DMS153 treated with DMSO at 0.1 percent for 48 hours (cell line): Measurements from ENCODE around the gene XRCC6.
A peak's percentile ranks its signal among the peaks of the same experiment; 100 is the strongest.
"Not testable (repeated sequence)": the region's sequence is repeated elsewhere in the genome, so short reads cannot be mapped to it uniquely, and the experiment has no call there.

Experiments used
- DNase-seq: peaks from one replicate; lab custom pipeline; 2025; ENCODE audit not compliant: unreplicated experiment; lab: John Stamatoyannopoulos, UW

Gene XRCC6

GRCh38 chr22:41621099-41621910 is at the start of gene XRCC6:
Gene XRCC6 (plus strand): TSS chr22:41621295. CDS start chr22:41622005, 710 bp downstream.
- DNase-seq = peak; percentile 98

DNA sequence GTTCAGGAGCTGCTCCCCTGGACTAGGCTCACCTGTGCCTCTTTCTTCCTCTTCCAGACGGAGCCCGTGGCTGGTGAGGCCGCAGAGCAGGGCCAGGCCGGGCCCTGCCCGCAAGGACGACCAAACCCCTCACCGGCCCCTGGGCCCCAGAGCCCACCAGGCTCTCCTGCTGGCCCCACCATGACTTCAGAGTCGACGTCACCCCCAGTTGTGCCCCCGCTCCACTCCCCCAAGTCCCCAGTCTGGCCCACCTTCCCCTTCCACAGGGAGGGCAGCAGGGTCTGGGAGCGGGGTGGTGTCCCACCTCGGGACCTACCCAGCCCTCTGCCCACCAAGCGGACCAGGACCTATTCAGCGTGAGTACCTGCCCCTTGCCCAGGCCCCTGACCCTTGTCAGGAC is 49.3 kb upstream of the XRCC6 start:
- no peak for DNase-seq

GRCh38 chr22:41572305-41572704 is 48.8 kb upstream of the XRCC6 start:
- not testable (repeated sequence) for DNase-seq

GRCh38 chr22:41573677-41574076 is 47.4 kb upstream of the XRCC6 start:
- no peak for DNase-seq

DNA sequence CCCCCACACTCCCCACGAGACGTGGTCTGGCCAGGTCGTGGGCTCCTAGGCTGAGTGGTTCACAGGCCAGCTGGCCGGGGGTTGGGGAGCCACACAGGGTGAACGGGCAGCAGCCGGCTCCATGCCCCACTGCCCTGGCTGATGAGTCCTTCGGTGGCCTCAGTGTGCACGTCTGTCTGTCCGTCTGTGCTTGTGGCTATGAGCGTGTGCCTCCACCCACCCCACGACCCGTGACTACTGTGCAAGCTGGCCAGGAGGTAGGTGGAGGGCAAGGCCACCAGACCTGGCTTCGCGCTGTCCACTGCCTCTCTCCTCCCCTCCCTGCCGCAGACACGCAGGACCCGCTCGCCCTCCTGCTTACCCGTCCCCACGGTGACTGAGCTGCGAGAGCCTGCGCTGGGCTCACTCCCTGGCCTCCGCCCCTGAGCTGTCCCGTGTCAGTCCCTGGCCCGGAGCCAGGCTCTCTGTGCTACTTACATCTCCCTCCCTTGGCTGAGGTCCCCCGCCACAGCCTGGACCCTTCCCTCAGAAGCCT is 46.2 kb upstream of the XRCC6 start:
- no peak for DNase-seq

GRCh38 chr22:41575533-41575932 is 45.6 kb upstream of the XRCC6 start:
- no peak for DNase-seq

DNA sequence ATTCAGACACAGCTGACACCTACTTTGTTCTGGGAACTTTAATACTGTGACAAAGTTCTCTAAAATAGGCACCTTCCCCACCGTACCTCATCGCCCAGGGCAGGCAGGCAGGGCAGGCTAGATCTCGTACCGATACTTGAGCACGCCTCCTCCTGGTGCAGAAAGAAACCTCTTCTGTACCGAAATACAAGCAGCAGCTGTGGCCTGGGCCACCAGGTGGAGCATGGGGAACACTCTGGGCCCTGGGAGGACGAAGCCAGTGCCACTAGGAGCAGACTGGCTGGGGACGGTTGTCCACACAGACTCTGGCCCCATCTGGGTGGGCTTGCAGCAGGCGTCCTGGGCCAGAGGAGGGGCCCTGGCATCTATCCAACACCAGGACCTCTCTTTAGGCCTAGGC is 44.2 kb upstream of the XRCC6 start:
- DNase-seq = peak; percentile 12

GRCh38 chr22:41578114-41578513 is 43.0 kb upstream of the XRCC6 start:
- DNase-seq = no peak

DNA sequence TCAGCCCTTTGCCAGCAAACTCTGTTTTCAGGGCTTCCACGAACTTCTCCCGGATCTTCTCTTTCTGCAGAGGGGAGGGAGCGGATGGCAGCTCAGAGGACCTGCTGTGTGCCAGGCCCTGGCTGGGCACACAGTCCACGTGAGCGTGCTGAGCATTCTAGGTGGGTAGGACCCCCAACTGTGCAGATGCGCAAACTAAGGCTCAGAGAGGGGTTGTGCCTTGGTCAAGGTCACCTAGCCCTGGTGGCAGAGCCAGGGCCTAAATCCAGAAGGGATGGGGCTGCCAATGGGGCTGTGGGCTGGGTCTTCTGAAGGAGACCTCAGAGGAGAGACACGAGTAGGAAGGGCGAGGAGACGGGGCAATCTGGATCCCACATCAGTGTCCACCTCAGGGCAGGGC is 42.3 kb upstream of the XRCC6 start:
- DNase-seq = no peak

GRCh38 chr22:41579297-41579996 is 41.6 kb upstream of the XRCC6 start:
- DNase-seq = no peak

DNA sequence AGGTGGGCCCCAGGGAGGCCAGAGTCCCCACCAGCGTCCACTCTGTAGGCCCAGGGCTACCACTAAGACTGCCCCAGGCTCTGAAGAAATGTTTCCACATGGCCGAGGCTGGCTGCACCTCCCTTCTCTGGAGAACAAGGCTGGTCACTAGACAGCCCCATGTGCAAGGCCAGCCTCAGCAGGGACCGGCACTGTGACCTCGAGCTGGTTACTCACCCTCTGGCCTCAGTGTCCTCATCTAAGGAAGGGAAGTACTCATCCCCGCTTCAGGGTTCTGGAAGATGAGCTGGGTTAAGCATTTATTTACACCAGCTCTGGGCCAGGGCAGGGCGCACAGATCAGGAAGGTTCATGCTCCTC is 41.1 kb upstream of the XRCC6 start:
- no peak for DNase-seq

DNA sequence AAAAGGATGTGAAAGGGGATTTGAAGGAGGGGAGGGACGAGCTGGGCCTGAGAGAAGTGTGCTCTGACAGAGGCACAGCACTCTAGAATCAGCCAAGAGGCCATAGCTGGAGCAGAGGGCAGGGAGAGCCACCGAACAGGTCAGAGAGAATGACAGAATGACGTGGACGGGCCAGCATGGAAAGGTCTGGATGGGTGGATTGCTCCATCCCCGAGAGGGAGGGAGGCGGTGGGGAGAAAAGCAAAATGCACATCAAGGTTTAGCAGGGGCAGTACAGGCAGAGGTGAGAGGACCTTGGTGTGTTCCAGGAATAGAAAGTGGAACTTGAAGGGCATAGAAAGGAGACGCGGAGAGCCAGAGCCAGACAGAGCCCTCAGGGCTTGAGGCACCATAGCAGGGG is 38.4 kb upstream of the XRCC6 start:
- no peak for DNase-seq

DNA sequence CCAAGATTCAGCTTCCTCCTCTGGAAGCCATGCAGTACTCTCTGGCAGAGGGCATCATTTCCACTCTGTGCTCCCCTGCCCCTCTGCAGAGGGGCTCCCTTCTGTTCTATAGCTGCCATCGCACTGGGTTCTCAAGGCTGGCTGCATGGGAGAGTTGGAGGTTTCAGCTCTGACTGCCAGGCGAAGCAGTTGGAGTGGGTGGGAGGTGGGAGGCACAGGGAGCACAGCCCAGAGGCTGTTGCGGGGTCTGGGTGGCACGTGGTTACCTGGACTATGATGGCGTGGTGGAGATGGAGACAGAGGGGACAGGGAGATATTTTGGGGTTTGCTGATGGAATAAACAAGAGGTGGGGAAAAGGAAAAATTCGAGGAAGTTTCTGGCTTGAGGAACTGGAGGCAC is 36.2 kb upstream of the XRCC6 start:
- DNase-seq = no peak

GRCh38 chr22:41585898-41586297 is 35.2 kb upstream of the XRCC6 start:
- DNase-seq = no peak

DNA sequence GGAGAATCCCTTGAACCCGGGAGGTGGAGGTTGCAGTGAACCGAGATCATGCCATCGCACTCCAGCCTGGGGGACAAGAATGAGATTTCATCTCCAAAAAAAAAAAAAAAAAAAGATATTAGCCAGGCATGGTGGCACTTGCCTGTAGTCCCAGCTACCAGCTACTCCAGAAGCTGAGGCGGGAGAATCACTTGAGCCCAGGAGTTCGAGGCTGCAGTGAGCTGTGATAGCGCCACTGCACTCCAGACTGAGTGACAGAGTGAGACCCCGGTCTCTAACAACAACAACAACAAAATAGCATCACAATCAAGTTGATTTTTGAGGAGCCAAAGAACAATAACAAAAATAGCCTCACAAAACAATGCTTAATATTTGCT is 33.8 kb upstream of the XRCC6 start:
- no peak for DNase-seq

DNA sequence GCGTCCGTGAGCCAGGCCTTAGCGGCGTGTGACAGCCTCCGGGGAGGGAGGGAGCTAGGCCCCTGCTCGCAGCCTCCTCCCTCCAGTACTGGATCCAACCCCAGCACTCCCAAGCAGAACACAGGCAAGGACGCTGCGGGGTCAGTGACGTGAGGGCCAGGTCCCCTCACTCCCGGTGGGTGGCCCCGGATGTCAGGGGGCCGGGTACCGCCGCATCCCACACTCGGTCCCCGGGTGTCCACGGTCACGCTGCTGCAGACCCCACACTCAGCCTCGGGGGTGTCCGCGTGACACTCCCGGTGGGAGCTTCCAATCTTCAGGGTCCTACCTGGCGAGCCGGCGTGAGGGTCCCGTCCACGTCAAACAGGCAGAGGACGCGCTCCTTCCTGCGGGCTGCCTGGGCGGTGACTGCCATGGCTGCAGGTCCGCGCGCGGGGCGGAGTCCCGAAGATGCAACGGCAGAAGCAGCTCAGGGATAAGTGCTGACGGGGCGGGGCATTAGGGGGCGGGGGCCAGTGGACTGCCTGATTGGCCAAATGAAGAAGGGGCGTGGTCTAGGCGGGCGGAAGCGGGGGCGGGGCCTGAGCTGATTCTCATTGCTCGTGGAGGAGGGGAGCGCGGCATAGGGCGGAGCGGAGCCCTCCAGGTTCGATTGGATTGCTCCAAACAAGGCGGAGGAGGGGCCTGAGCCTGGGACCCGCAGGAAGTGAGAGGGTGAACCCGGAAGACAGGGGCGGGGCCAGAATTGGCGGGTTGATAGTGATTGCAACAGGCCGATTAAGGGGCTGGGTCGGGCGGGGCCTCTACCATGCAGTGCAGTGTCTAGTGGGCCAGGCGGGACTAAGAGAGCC is 31.5 kb upstream of the XRCC6 start, which contains the start of gene PMM1:
PMM1 (minus strand) TSS at position 450 of the 851 bp plus-strand sequence; CDS start at position 415, 35 bp downstream.
- peak; percentile 98 for DNase-seq

DNA sequence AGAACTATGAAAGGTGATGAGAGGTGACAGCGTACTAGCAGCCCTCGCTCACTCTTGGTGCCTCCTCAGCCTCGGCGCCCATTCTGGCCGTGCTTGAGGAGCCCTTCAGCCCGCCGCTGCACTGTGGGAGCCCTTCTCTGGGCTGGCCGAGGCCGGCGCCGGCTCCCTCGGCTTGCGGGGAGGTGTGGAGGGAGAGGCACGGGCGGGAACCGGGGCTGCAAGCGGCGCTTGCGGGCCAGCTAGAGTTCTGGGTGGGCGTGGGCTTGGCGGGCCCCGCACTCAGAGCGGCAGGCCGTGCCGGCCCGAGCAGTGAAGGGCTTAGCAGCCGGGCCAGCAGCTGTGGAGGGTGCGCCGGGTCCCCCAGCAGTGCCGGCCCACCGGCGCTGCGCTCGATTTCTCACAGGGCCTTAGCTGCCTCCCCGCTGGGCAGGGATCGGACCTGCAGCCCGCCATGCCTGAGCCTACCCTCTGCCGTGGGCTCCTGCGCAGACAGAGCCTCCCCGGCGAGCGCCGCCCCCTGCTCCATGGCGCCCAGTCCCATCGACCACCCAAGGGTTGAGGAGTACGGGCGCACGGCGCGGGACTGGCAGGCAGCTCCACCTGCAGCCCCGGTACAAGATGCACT is 27.6 kb upstream of the XRCC6 start:
- not testable (repeated sequence) for DNase-seq

DNA sequence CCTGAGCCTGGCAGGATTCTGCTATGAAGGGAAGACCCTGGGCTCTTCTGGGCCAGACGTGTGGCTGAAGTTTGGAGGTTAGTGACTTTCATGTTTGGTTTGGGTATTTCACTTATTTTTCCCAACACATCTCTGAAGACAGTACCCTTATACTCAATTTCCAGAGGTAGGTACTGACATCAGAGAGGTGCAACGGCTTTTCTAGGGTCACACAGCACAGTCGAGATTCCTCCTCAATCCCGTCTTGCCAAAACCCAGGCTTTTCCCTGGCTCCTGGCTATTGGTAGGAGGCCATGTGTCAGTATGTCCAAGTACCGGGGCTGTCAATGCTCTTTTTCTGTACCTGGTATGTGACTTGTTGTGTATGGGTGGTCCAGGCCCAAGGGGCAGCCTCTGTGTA is 25.4 kb upstream of the XRCC6 start:
- no peak for DNase-seq

DNA sequence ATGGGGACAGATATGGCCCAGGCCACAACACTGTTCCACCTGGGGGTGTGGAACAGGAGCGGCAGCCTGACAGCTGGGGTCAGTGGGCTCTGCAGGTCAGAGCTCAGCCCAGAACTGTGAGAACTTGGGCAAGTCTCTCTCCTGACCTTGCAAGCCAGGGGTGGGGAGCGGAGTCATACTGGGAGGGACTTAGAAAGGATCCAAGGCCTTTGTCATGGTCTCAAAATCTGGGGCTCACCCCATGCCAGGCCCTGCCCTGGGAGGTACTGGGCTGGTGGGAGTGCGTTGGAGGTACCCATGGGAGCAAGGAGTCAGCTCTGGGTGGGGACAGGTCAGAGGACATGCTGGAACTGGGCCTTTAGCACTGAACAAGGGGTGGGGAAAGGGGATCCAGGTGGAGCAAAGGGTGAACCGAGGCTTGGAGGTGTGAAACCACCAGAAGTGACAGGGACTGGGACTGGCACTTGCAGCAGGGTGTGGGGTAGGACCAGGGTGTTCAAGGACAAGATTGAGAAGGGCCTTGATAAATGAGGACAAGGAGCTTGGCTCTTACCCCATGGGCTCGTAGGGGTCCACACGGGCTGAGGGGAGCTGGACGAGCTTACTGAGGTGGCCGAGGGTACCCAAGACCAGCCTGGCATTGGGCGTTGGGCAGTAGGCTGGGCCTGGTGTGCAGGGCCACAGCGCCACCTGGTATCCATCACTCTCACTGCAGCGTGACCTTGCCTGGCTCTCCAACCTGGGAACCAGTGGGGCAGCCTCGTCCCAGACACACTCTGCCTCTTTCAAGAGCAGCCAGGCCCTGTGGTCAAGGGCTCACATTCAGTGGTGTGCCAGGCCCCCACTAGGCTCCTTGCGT is 24.1 kb upstream of the XRCC6 start:
- peak; percentile 32 for DNase-seq

GRCh38 chr22:41597635-41597953 is 23.5 kb upstream of the XRCC6 start:
- no peak for DNase-seq
